Suprapubic skin (tissue), 4 donors: ENCODE results near the gene NUDT3.

ENCODE experiments used
- POLR2A ChIP-seq, 2 donors: fragments of 450-650 bp; IDR thresholded peaks; one replicate each; pipeline ENCODE4 v1.6.1; 2017; ENCODE audit warnings: antibody characterized with exemption in 2 of 2, mild to moderate bottlenecking in 2 of 2, moderate library complexity in 2 of 2
- POLR2AphosphoS5 ChIP-seq, 3 donors: sonication (generic); formaldehyde crosslinking; IDR thresholded peaks; one replicate each; pipeline ENCODE4 v1.6.1; 2017; ENCODE audit warnings: antibody characterized with exemption in 3 of 3

GRCh38 chr6:34288581-34288980 is 103.9 kb downstream of the NUDT3 start:
- TF ChIP-seq POLR2A (IDR thresholded peaks at IDR 0.05): no peak
- no peak for TF ChIP-seq POLR2AphosphoS5 (IDR thresholded peaks at IDR 0.05)
